H1 (cell line): ENCODE data around the gene ADGRL3. TPM values are rescaled to one million over a fixed set of nuclear protein-coding genes. Genes with fewer than 3 reads are reported as not detected.

Source experiments
- ATF3 ChIP-seq: IDR thresholded peaks from 2 replicates; pipeline ENCODE4 v1.6.1; 2011; ENCODE audit warnings: low read depth, mild to moderate bottlenecking, low read length; ENCODE audit not compliant: insufficient read depth
- CEBPB ChIP-seq: IDR thresholded peaks from 2 replicates; pipeline ENCODE4 v1.6.1; 2012; ENCODE audit warnings: low read depth, low read length
- CHD2 ChIP-seq: IDR thresholded peaks from 2 replicates; pipeline ENCODE4 v1.6.1; 2012; ENCODE audit warnings: low read length, improper control_type of control experiment
- CTCF ChIP-seq, 3 experiments: IDR thresholded peaks; 1 replicate in 2 of 3; 2 replicates in 1 of 3; pipeline versions ENCODE4 v1.5.1 to v1.6.1; 2011; ENCODE audit warnings: low read length in 3 of 3, mild to moderate bottlenecking in 3 of 3, inconsistent platforms in 2 of 3, low read depth in 1 of 3, moderate library complexity in 1 of 3; ENCODE audit not compliant: insufficient read depth in 1 of 3; ENCODE audit errors: control extremely low read depth in 1 of 3
- SIN3A ChIP-seq, 2 experiments: IDR thresholded peaks in 1 of 2; conservative IDR thresholded peaks in 1 of 2; 2 replicates each; pipeline ENCODE4 v1.6.1; 2011 to 2012; ENCODE audit warnings: low read length in 2 of 2, improper control_type of control experiment in 1 of 2, low read depth in 1 of 2, mild to moderate bottlenecking in 1 of 2
- polyA plus RNA-seq, 7 experiments: library from polyadenylated mRNA; depleted of rRNA in 3 of 7; stranded (reverse) in 5 of 7; unstranded in 2 of 7; fragments of >200 nt in 5 of 7; fragments of 200-250 nt in 2 of 7; gene quantifications; 1 replicate in 5 of 7; 2 replicates in 1 of 7; 4 replicates in 1 of 7; pipeline versions ENCODE4 v1.2.1 to v1.2.3, GENCODE V29; 2011 to 2013; ENCODE audit warnings: missing spikeins in 2 of 7, mixed read lengths in 2 of 7
- total RNA-seq: library from RNA; stranded (reverse); fragmentation: NEBNext Ultra II Directional; extraction: Animal tissue kit (Norgen Biotek cat#: 25700); gene quantifications from 2 replicates; pipeline ENCODE4 v1.2.1, GENCODE V29; 2021

The ADGRL3 gene
- total and polyA plus RNA-seq, 2 of the 8 experiments (the other 6 are each of a cell fraction or from before 2014, with no cell fraction given), result 6.6 to 13.0 TPM

GRCh38 chr4:62096881-62097280 is 896.8 kb downstream of the ADGRL3 start (continued):
- no peak for TF ChIP-seq CEBPB
- no peak for TF ChIP-seq CHD2
- no peak for TF ChIP-seq CTCF (IDR thresholded peaks at IDR 0.05; ENCODE audit: control extremely low read depth in 1 of 3, insufficient read depth in 1 of 3, low read depth in 1 of 3, low read length in 3 of 3)
- no peak for TF ChIP-seq SIN3A (conservative IDR thresholded peaks at IDR 0.05 in 1 of 2, IDR thresholded peaks at IDR 0.05 in 1 of 2; ENCODE audit: low read depth in 1 of 2, low read length in 2 of 2)
- TF ChIP-seq ATF3, result no peak
